ENCODE results near the gene ARMC7.
A peak's percentile ranks its signal among the peaks of the same experiment; 100 is the strongest.

Gene ARMC7

DNA sequence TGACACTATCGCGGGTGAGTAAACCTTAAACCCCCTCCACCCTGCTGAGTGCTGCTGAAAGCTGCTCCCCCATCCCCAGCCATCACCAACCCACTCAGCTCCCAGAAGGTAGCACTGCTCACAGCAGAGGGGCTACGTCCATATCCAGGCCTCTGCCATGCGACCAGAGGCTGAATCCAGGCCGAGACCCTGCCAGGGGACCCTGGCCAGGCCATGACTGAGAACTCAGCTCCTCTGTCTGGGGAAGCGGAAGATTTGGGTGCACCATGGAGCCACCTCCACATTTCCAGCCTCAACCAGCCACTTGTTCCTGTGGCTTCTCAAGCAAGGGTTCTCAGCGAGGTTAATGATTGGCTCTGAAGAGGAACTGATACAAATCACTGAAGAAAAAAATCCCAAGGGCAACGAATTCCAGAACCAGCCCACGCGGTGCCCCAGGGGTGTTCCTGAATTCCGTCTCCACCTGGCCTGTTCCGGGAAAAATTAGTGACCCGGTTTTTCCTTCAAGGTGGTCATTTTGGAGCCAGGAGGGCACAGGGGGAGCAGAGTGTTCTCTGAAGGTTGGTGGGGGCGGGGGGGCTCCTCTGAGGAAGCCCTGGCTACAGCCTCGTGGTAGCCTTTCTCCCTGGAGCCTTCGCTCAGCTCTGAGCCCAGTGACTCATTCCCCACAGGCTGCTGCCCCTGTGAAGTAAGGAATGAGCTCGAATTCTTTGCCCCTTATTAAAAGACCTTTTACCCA is 31.3 kb upstream of the ARMC7 start:
- no peak for DNase-seq

DNA sequence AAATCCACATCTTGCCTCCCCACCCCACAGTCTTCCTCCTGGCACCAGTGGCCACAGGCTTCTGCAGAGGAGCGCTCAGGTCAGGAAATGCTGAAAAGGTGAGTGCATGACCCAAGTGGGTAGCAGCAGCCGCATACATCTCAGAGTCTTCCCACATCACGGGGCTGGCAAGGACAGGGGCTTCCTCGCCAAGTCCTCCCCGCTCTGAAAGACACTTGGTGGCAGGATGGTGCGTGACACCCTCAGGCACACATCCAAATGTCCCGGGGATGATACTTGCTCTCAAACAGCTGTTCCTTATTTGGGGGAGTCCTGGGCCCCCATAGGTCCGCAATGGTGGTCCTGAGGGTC is 30.8 kb upstream of the ARMC7 start:
- no peak for DNase-seq

- DNase-seq: no peak
Observed at GRCh38 chr17:75081611-75082540, 27.9 kb upstream of the ARMC7 start.

DNA sequence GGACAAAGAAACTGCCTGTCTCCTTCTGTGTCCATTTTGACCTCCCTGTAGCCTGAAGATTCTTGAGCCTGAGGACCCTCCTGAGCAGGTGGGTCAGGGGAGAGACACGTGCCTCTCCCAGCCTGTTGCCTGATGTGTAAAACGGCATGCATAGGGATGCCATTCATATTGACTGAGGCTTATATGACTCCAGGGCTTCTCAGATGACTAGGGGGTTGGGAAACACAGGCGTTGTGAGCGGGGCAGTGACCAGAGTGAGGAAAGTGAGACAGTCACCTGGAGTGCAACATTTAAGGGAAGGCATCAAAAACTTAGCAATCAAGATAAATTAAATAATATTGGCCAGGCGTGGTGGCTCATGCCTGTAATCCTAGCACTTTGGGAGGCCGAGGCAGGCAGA is 27.1 kb upstream of the ARMC7 start:
- no peak for DNase-seq

DNA sequence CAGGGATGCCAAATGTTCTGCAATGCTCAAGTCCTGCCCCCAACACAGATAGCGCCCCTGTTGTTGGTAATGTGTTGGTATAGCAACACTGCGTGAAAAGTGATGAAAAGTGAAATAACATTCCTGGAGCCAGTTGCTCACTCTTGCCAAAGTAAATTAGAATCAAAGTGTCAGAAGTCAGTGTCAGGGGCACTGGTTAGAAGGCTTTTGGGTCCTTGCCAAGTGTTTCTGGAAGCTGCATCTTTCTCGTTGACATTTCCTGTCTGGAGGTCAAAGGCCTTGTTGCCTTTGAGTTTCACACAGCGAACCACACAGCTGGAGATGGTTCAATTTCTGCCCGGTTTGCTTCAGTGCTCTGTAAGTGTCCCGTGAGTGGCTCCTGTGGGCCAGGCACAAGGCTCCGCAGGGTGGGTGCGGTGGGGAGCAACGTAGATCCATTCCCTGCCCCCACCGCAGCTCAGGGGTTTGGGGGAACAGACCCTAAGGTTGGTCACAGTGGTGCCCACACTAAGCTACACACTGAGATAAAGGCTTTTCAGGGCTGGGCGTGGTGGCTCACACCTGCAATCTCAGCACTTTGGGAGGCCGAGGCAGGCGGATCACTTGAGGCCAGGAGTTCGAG is 25.6 kb upstream of the ARMC7 start:
- DNase-seq: peak in 4 of 6 experiments; percentile 16 to 69 (median 62)

GRCh38 chr17:75086496-75087181 is 23.1 kb upstream of the ARMC7 start:
- no peak for DNase-seq

DNA sequence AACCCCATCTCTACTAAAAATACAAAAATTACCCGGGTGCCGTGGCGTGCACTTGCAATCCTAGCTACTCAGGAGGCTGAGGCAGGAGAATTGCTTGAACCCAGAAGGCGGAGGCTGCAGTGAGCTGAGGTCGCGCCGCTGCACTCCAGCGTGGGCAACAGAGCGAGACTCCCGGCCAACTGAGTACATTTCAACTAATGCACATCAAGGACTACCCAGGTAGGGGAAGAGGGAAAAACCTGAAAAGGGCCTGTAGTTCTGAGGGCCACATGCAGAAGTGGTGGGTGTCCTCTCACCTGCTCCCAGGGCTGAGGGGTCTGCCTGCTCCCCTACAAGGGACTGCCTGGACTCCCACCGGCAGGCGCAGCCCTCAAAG is 22.6 kb upstream of the ARMC7 start:
- DNase-seq: no peak

GRCh38 chr17:75087558-75088453 is 22.0 kb upstream of the ARMC7 start, which contains the start of gene SLC16A5:
Gene SLC16A5 (plus strand): TSS chr17:75087954. CDS start chr17:75093637, 5,683 bp downstream.
- DNase-seq: peak; percentile 17 to 59 (median 34)

DNA sequence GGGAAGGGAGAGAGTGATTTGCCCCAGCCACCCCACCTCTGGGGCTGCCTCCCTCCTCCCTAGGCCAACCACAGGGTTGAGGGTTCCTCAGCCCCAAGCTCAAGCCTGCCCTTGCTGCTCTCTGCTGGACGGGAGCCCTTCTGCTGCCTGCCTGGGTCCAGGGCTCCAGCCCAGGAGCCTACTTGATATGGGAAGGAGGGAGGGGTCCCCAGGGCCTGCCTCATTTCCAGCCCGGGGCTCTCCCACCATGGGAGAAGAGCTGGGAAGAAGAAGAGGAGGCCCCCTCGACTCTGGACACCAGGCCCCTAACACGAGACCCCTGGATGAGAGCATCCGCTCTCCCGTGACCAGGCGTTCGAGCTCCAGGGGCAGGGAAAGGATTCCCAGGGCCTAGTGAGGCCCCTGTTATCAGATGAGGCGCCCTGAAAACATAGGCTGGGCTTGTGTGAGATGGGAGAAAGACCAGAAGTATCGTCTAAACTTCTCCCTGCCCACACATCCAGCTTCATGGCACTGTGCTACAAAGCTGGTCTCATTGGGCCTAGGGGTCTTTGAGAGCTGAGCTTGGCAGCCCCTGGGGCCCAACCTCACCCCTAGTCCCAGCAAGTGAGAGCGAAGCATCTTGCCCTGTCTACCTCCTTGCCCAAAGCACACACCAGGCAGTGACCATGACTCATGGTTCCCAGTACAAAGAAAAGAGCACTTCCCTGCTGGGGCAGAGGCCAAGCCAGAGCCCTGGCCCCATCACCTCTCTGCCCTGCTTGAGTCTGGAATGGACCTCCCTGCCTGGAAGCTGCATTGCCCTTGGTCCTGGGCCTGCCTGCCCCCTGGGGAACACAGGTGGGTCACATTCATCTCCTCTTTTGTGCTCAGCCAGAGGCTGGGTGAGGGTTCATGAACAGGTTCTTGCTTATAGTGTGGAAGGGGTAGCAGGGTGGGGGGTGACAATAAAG is 21.0 kb upstream of the ARMC7 start:
- DNase-seq: peak in 1 of 6 experiments; percentile 24

DNA sequence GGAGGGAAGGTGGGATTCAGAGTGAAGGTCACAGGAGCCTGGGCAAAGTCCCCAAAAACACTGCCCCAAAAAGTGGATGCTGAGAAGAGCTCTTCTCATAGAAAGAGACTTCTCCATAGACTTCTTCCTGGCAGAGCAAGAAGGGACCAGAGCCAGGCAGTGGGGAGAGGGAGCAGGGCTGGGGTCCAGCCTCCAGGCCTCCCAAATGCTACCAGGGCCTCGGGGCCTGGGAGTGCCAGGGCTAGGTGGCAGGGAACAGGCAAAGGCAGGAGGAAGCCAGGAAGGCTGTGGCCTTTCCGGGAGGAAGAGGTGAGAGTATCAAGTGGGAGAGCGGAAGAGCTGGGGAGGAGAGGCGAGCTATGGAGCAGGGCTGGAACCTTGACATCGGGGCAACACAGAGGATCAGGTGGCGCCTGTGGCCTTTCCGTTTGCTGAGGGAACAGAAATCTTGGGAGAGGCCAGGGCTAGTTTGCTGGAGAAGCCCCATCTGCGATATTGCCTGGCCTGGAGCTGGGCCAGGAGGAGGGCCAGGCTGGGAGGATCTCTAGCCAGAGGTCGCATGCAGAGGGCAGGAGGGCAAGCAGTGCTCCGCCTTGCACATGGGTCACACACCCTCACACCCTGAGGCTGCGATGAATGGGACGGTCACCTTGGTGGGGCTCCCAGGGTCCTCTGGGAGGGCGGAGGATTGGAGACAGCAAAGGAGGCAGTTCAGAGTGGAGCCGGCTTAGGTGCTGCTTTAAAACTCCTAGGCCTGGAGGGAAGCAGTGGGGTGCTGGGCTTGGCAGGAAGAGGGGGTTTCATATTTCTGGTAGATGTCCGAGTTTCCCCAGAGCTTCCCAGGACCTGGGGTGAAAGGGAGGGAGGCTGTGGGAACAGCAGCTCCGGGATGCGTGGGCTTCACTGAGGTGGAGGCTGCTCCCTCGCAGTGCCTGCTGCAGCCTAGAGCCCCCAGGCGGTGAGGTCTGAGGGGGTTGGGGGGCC is 18.6 kb upstream of the ARMC7 start:
- no peak for DNase-seq

GRCh38 chr17:75091855-75092327 is 17.9 kb upstream of the ARMC7 start:
- no peak for DNase-seq

DNA sequence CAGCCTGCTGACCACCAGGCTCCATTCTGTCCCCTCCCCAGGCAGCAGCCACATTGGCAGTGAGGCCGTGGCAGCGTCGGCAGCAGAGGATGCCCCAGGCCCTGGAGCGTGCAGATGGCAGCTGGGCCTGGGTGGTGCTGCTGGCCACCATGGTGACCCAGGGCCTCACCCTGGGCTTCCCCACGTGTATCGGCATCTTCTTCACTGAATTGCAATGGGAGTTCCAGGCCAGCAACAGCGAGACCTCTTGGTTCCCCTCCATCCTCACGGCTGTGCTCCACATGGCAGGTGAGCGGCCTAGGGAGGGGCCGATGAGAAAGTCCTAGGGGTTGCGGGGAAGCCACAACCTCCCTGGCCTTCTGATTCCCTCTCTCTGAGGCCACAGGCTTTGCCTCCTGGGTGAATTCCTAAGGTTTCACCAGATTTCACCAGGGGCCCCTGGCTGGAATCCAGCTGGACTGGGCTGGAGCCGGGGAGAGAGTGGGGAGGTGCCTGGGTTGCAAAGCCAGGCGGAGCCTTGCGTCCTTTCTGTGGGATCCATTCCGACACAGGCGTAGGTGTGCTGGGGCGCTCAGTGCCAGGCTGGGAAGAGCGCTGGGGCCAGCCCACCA is 16.1 kb upstream of the ARMC7 start:
- DNase-seq: no peak

DNA sequence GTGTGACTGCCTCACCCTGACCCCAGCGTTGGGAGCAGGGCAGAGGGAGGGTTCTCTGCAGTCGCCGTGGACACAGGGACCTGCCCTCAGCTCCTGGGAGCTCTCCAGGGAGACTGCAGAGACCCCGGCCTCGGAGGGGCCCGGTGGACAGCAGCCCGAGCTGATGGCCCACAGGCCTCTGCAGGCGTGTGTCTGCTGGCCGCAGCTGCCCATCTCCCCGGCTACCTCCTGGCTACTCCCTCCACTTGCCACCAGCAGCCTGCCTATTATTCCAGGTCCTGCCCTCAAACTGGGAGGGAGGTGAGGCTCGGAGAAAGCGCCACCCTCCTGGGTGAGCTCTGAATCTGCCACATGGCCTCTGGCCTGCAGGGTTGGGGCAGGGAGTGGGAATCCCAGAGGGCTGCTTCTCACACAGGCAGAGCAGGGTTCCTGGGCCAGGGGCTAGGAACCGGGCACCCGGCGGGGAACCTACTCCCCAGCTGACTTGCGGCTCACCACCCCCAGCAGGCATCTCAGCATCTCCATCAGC is 14.8 kb upstream of the ARMC7 start:
- DNase-seq: no peak

- DNase-seq: no peak
Observed at GRCh38 chr17:75096082-75096625, 13.6 kb upstream of the ARMC7 start.

- DNase-seq: no peak
Observed at GRCh38 chr17:75097865-75098264, 11.9 kb upstream of the ARMC7 start.

- DNase-seq: no peak
Observed at GRCh38 chr17:75098861-75099260, 10.9 kb upstream of the ARMC7 start.

GRCh38 chr17:75099881-75100595 is 9.7 kb upstream of the ARMC7 start:
- no peak for DNase-seq
